ENCODE results near the gene LPIN1.

- no peak for TF ChIP-seq CTCF (IDR thresholded peaks at IDR 0.05)
- no peak for TF ChIP-seq POLR2A (IDR thresholded peaks at IDR 0.05)
Measured at GRCh38 chr2:11811036-11811654, 64.7 kb downstream of the LPIN1 start.
